ENCODE results near the gene TNKS1BP1. TPM values are rescaled to one million over a fixed set of nuclear protein-coding genes. Genes with fewer than 3 reads are reported as not detected.

TNKS1BP1 gene
- total RNA-seq, 4 donors from 2014 or later = 98.5 to 165 (median 125) TPM

DNA sequence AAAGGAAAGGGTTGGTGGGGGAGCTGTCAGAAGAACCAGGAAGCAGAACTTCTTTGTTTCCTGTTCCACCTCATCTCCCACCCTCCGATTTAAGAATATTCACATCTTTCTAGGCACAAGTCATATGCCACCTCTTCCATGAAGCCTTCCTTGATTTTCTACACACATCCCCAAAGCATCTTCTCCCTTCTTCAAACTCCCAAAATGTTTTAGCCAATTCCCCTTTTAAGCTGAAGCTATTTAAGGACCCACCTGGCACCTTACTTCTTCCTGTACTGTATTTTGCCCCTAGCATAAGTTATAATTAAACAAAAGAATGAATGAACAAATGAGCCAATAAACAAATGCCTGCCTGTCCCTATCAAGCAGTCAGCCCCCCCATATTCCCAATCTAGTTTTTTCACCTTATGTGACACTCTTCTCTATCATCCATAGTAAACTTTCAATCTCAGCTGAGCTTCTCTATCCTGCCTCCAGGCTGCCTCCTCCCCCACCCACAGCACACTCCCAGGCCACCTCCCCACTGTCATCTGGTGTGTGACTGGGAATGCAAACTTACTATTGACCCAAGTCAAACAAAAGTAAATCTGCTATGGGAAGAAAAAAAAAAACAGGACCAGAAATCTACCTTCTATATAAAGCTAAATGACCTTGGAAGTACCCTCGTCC lies 3.9 kb downstream of the TNKS1BP1 start:
- H3K36me3 ChIP-seq = peaks cover 0 to 33% of the 10 kb centered on the region in 2 donors
- DNase-seq (no peak), ATAC-seq (no peak)
- peak overlapping the region in 2 of 4 donors; percentile 82 to 87 for H3K4me3 ChIP-seq
- intact Hi-C loops (cut with DNase I; ENCODE audit: low total_unique reads) = loop anchor here (10.0 kb wide), 1 partner anchor 424 kb away; the partner anchor contains the start of gene SELENOH
- no peak for TF ChIP-seq POLR2A (IDR thresholded peaks at IDR 0.05)
- TF ChIP-seq CTCF (IDR thresholded peaks at IDR 0.05 in 4 of 5, conservative IDR thresholded peaks at IDR 0.05 in 1 of 5) = no peak
- H3K27me3 ChIP-seq = no peaks in the 10 kb centered on the region
- in situ Hi-C loops (cut with MboI; ENCODE audit: low sequenced_read_pairs in 4 of 4) = loop anchor here in 1 of 4 donors (10.0 kb wide), 1 partner anchor 174 kb away; no protein-coding TSS in a partner anchor
- peak overlapping the region; percentile 95 to 99 (median 97) for H3K27ac ChIP-seq
- H3K4me1 ChIP-seq = peaks cover 65 to 77% of the 10 kb centered on the region in 2 donors
- H3K9me3 ChIP-seq = no peaks in the 10 kb centered on the region

- ATAC-seq (no peak), DNase-seq (no peak)
- Histone ChIP-seq H3K4me3 (peak overlapping the region in 2 of 4 donors; percentile 5 to 22), H3K27me3 (no peaks in the 10 kb centered on the region), H3K9me3 (no peaks in the 10 kb centered on the region), H3K4me1 (peaks cover 62 to 78% of the 10 kb centered on the region in 2 donors), H3K27ac (peak overlapping the region; percentile 95 to 99 (median 97)), H3K36me3 (peaks cover 0 to 33% of the 10 kb centered on the region in 2 donors)
- TF ChIP-seq POLR2A (IDR thresholded peaks at IDR 0.05) (no peak), CTCF (IDR thresholded peaks at IDR 0.05 in 4 of 5, conservative IDR thresholded peaks at IDR 0.05 in 1 of 5) (no peak)
- intact Hi-C loops (cut with DNase I; ENCODE audit: low total_unique reads) = loop anchor here (10.0 kb wide), 1 partner anchor 425 kb away; the partner anchor contains the start of gene SELENOH
- in situ Hi-C loops (cut with MboI; ENCODE audit: low sequenced_read_pairs in 4 of 4) = loop anchor here in 1 of 4 donors (10.0 kb wide), 1 partner anchor 175 kb away; no protein-coding TSS in a partner anchor
These were observed 4.6 kb downstream of the TNKS1BP1 start for GRCh38 chr11:57320067-57320718.

- in situ Hi-C loops (cut with MboI; ENCODE audit: low sequenced_read_pairs in 4 of 4) (no loop called here), intact Hi-C loops (cut with DNase I; ENCODE audit: low total_unique reads) (no loop called here)
- ATAC-seq (peak; percentile 39 to 61), DNase-seq (peak in 1 of 2 donors; percentile 65)
- no peak for TF ChIP-seq CTCF (IDR thresholded peaks at IDR 0.05 in 4 of 5, conservative IDR thresholded peaks at IDR 0.05 in 1 of 5)
- TF ChIP-seq POLR2A (IDR thresholded peaks at IDR 0.05) = no peak
- no peaks in the 10 kb centered on the region for H3K9me3 ChIP-seq
- H3K4me3 ChIP-seq = peak overlapping the region; percentile 2 to 36 (median 17)
- peak overlapping the region; percentile 95 to 99 (median 98) for H3K27ac ChIP-seq
- peaks cover 0 to 52% of the 10 kb centered on the region in 2 donors for H3K36me3 ChIP-seq
- peaks cover 59 to 72% of the 10 kb centered on the region in 2 donors for H3K4me1 ChIP-seq
- H3K27me3 ChIP-seq = no peaks in the 10 kb centered on the region
These were observed 6.6 kb downstream of the TNKS1BP1 start for GRCh38 chr11:57318178-57318577.

- ATAC-seq (peak in 1 of 2 donors; percentile 39), DNase-seq (peak in 1 of 2 donors; percentile 87)
- intact Hi-C loops (cut with DNase I; ENCODE audit: low total_unique reads) = no loop called here
- H3K36me3 ChIP-seq = peaks cover 0 to 60% of the 10 kb centered on the region in 2 donors
- no peaks in the 10 kb centered on the region for H3K9me3 ChIP-seq
- peak overlapping the region; percentile 45 to 99 (median 97) for H3K27ac ChIP-seq
- in situ Hi-C loops (cut with MboI; ENCODE audit: low sequenced_read_pairs in 4 of 4) = no loop called here
- no peaks in the 10 kb centered on the region for H3K27me3 ChIP-seq
- H3K4me1 ChIP-seq = peaks cover 57 to 68% of the 10 kb centered on the region in 2 donors
- no peak overlapping the region for H3K4me3 ChIP-seq
- TF ChIP-seq CTCF (IDR thresholded peaks at IDR 0.05 in 4 of 5, conservative IDR thresholded peaks at IDR 0.05 in 1 of 5) (no peak), POLR2A (IDR thresholded peaks at IDR 0.05) (no peak)
These were observed 8.7 kb downstream of the TNKS1BP1 start for GRCh38 chr11:57316017-57316416.

Data from gastrocnemius medialis (tissue), 4 donors.